ENCODE measurements around the gene LCLAT1.

Gene LCLAT1

GRCh38 chr2:30456579-30456978 is 9.5 kb downstream of the LCLAT1 start:
- TF ChIP-seq FOXP2 (optimal IDR thresholded peaks at IDR 0.05; ENCODE audit: borderline replicate concordance, extremely low read depth, extremely low read length, insufficient read depth) (no peak), TAF1 (IDR thresholded peaks at IDR 0.05; ENCODE audit: borderline replicate concordance, insufficient read depth, low read length) (no peak), POLR2AphosphoS5 (IDR thresholded peaks at IDR 0.05; ENCODE audit: low read depth, low read length) (no peak), REST (IDR thresholded peaks at IDR 0.05; ENCODE audit: insufficient read depth in 1 of 2, low read depth in 2 of 2, low read length in 2 of 2) (no peak), SIN3A (IDR thresholded peaks at IDR 0.05; ENCODE audit: borderline replicate concordance, insufficient read depth, low read length) (no peak)

GRCh38 chr2:30457296-30457695 is 10.2 kb downstream of the LCLAT1 start:
- no peak for TF ChIP-seq FOXP2 (optimal IDR thresholded peaks at IDR 0.05; ENCODE audit: borderline replicate concordance, extremely low read depth, extremely low read length, insufficient read depth)
- no peak for TF ChIP-seq SIN3A (IDR thresholded peaks at IDR 0.05; ENCODE audit: borderline replicate concordance, insufficient read depth, low read length)
- no peak for TF ChIP-seq POLR2AphosphoS5 (IDR thresholded peaks at IDR 0.05; ENCODE audit: low read depth, low read length)
- TF ChIP-seq TAF1 (IDR thresholded peaks at IDR 0.05; ENCODE audit: borderline replicate concordance, insufficient read depth, low read length) = no peak
- TF ChIP-seq REST (IDR thresholded peaks at IDR 0.05; ENCODE audit: insufficient read depth in 1 of 2, low read depth in 2 of 2, low read length in 2 of 2) = no peak

GRCh38 chr2:30459140-30459539 is 12.1 kb downstream of the LCLAT1 start:
- TF ChIP-seq FOXP2 (optimal IDR thresholded peaks at IDR 0.05; ENCODE audit: borderline replicate concordance, extremely low read depth, extremely low read length, insufficient read depth) (no peak), TAF1 (IDR thresholded peaks at IDR 0.05; ENCODE audit: borderline replicate concordance, insufficient read depth, low read length) (no peak), SIN3A (IDR thresholded peaks at IDR 0.05; ENCODE audit: borderline replicate concordance, insufficient read depth, low read length) (no peak), REST (IDR thresholded peaks at IDR 0.05; ENCODE audit: insufficient read depth in 1 of 2, low read depth in 2 of 2, low read length in 2 of 2) (no peak), POLR2AphosphoS5 (IDR thresholded peaks at IDR 0.05; ENCODE audit: low read depth, low read length) (no peak)

- TF ChIP-seq SIN3A (IDR thresholded peaks at IDR 0.05; ENCODE audit: borderline replicate concordance, insufficient read depth, low read length) (no peak), REST (IDR thresholded peaks at IDR 0.05; ENCODE audit: insufficient read depth in 1 of 2, low read depth in 2 of 2, low read length in 2 of 2) (no peak), POLR2AphosphoS5 (IDR thresholded peaks at IDR 0.05; ENCODE audit: low read depth, low read length) (no peak), FOXP2 (optimal IDR thresholded peaks at IDR 0.05; ENCODE audit: borderline replicate concordance, extremely low read depth, extremely low read length, insufficient read depth) (no peak), TAF1 (IDR thresholded peaks at IDR 0.05; ENCODE audit: borderline replicate concordance, insufficient read depth, low read length) (no peak)
Observed at GRCh38 chr2:30462131-30462857, 15.2 kb downstream of the LCLAT1 start.
